A673 (cell line): ENCODE measurements around the gene PDCD1. TPM values are rescaled to one million over a fixed set of nuclear protein-coding genes. Genes with fewer than 3 reads are reported as not detected.

Experiments
- BruUV-seq: library from RNA; stranded (reverse); fragments of 400-500 nt; replicated peaks from 2 replicates; lab custom pipeline; 2021; lab: Mats Ljungman, UMichigan
- CTCF ChIA-PET: fragments of 300-600 bp; sonication (Branson Sonifier 250); formaldehyde crosslinking; loops from one replicate; lab custom pipeline; 2022; ENCODE audit warnings: antibody characterized with exemption; lab: Charles Lee
- POLR2A ChIA-PET: fragments of 300-600 bp; sonication (Branson Sonifier 250); formaldehyde crosslinking; loops from one replicate; lab custom pipeline; 2022; ENCODE audit warnings: antibody characterized with exemption; ENCODE audit not compliant: low non-redundant PET; lab: Charles Lee
- DNase-seq: peaks from one replicate; pipeline ENCODE4 v3.0.0-alpha.2; 2015; ENCODE audit warnings: low spot score
- H3K27ac ChIP-seq: fragments of 200-600 bp; sonication (generic); 2 replicates; pipeline ENCODE4 v1.5.1; 2016; ENCODE audit warnings: mixed run types, low read depth, mild to moderate bottlenecking, mixed read lengths, antibody characterized with exemption, low read length; ENCODE audit not compliant: poor library complexity, severe bottlenecking
- H3K27me3 ChIP-seq: fragments of 200-600 bp; sonication (generic); replicated peaks from 2 replicates; pipeline ENCODE4 v1.6.1; 2017; ENCODE audit warnings: mixed run types, low read depth, mild to moderate bottlenecking, mixed read lengths, antibody characterized with exemption, low read length; ENCODE audit not compliant: insufficient read depth, poor library complexity
- H3K36me3 ChIP-seq: fragments of 200-600 bp; sonication (generic); 2 replicates; pipeline ENCODE4 v1.6.1; 2016; ENCODE audit warnings: mixed run types, mild to moderate bottlenecking, mixed read lengths, antibody characterized with exemption, low read length; ENCODE audit not compliant: insufficient read depth, poor library complexity, severe bottlenecking
- H3K4me1 ChIP-seq: fragments of 200-600 bp; sonication (generic); 2 replicates; pipeline ENCODE4 v1.6.1; 2017; ENCODE audit warnings: mixed run types, mild to moderate bottlenecking, mixed read lengths, antibody characterized with exemption, low read length; ENCODE audit not compliant: insufficient read depth, poor library complexity, severe bottlenecking
- H3K4me3 ChIP-seq: fragments of 200-600 bp; sonication (generic); 2 replicates; pipeline ENCODE4 v1.5.1; 2016; ENCODE audit warnings: low read depth, mixed run types, mild to moderate bottlenecking, mixed read lengths, low read length; ENCODE audit not compliant: poor library complexity, severe bottlenecking
- H3K9me3 ChIP-seq: fragments of 200-600 bp; sonication (generic); 2 replicates; pipeline ENCODE4 v1.6.1; 2016; ENCODE audit warnings: mixed run types, low read depth, mild to moderate bottlenecking, mixed read lengths, antibody characterized with exemption, low read length; ENCODE audit not compliant: poor library complexity, severe bottlenecking
- EZH2 ChIP-seq: fragments of 200-600 bp; sonication (generic); IDR thresholded peaks from 2 replicates; pipeline ENCODE4 v1.6.1; 2017; ENCODE audit warnings: borderline replicate concordance, low read depth, mild to moderate bottlenecking, mixed read lengths, antibody characterized with exemption, low read length; ENCODE audit not compliant: poor library complexity, severe bottlenecking
- intact Hi-C: fragments of 100-400 bp; cut with micrococcal nuclease; formaldehyde crosslinking; loops from one replicate; pipeline ENCODE4 v1.10.0; 2022; ENCODE audit not compliant: unreplicated experiment
- total RNA-seq: library from RNA; stranded (reverse); gene quantifications from 2 replicates; pipeline ENCODE4 v1.2.3, GENCODE V29; 2021
- TF ChIP-seq, protein P1 (sequence below): fragments of 300-800, 200-600 bp; sonication (generic); conservative IDR thresholded peaks from 2 replicates; pipeline ENCODE4 v1.5.1; 2017; ENCODE audit warnings: low read depth, mild to moderate bottlenecking, antibody characterized with exemption, low read length, moderate library complexity, mixed read lengths

Gene PDCD1
- total RNA-seq, 1 experiment from 2014 or later: 0.34 TPM

DNA sequence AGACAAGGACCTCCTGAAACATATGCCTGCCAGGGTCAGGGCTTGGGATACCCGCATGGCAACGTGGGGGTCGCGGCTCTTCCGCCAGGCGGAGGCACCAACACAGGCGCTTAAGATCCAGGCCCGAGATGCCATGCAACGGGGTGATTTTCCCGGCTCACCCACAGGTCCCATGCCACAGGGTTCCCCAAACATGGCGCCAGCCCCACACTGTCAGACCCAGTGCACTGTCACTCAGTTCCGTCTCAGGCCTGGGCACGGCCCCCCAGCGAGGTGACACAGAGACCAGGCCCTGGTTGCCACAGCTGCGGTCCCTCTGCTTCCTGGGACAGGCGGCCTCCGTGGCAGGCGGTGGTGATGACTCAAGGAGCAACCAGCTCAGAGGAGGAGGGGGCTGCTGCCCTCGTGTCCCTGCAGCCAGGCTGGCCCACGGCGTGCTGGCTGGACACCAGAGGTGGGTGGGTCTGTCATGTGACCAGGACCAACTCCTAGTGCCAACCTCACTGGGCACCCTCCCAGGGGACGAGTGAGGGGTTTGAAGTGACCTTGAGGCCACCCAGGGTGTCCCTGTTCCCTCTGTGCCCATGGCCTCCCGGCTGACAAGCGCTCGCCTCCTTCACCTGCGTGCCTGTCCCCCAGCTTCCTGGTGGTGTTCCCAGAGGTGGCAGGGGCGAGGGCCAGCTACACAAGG lies 4.9 kb downstream of the PDCD1 start:
- ChIA-PET POLR2A (no interaction called here), CTCF (no interaction called here)
- Histone ChIP-seq H3K27me3 (no peaks in the 10 kb centered on the region), H3K9me3 (no peaks in the 10 kb centered on the region), H3K4me1 (peaks cover 12% of the 10 kb centered on the region), H3K36me3 (no peaks in the 10 kb centered on the region), H3K4me3 (no peak overlapping the region), H3K27ac (peak overlapping the region; percentile 67)
- no peak for DNase-seq
- BruUV-seq: no TSS peak
- intact Hi-C loops: no loop called here
- no peak for TF ChIP-seq EZH2
- TF ChIP-seq, protein P1, sequence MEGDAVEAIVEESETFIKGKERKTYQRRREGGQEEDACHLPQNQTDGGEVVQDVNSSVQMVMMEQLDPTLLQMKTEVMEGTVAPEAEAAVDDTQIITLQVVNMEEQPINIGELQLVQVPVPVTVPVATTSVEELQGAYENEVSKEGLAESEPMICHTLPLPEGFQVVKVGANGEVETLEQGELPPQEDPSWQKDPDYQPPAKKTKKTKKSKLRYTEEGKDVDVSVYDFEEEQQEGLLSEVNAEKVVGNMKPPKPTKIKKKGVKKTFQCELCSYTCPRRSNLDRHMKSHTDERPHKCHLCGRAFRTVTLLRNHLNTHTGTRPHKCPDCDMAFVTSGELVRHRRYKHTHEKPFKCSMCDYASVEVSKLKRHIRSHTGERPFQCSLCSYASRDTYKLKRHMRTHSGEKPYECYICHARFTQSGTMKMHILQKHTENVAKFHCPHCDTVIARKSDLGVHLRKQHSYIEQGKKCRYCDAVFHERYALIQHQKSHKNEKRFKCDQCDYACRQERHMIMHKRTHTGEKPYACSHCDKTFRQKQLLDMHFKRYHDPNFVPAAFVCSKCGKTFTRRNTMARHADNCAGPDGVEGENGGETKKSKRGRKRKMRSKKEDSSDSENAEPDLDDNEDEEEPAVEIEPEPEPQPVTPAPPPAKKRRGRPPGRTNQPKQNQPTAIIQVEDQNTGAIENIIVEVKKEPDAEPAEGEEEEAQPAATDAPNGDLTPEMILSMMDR: no peak

DNA sequence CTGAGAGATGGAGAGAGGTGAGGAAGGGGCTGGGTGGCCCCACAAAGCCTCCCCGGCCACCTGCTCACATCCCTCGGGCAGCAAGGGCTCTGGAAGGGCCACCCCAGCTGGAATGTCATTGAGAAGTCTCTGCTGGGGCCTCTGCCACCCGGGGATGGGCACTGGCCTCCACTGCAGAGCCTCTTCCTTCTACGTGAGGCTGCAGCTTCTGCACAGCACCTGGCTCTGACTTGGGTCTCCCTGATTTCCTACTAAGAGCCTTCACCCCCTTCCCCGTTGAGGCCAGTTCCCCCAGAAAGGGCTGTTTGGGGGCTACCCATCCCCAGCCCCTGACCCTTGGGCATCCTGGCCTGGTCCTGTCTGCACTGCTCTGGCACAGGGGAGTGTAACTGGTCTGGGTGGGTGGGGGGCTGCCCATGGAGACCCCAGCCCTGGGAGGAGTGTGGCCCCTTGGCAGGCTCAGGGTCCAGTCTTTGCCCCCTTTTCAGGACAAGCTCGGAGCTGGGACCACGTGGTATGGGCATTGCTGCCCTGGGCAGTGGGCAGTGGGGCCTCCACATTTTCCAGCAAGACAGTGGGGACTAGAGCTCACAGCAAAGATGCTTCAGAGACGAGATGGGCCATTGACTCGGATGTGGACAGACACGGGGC lies 5.6 kb downstream of the PDCD1 start:
- ChIA-PET POLR2A (no interaction called here), CTCF (no interaction called here)
- no peak for DNase-seq
- BruUV-seq: no TSS peak
- Histone ChIP-seq H3K36me3 (no peaks in the 10 kb centered on the region), H3K27me3 (no peaks in the 10 kb centered on the region), H3K4me3 (no peak overlapping the region), H3K27ac (no peak overlapping the region), H3K9me3 (no peaks in the 10 kb centered on the region), H3K4me1 (peaks cover 12% of the 10 kb centered on the region)
- TF ChIP-seq EZH2: no peak
- TF ChIP-seq, protein P1: no peak
- intact Hi-C loops: no loop called here

DNA sequence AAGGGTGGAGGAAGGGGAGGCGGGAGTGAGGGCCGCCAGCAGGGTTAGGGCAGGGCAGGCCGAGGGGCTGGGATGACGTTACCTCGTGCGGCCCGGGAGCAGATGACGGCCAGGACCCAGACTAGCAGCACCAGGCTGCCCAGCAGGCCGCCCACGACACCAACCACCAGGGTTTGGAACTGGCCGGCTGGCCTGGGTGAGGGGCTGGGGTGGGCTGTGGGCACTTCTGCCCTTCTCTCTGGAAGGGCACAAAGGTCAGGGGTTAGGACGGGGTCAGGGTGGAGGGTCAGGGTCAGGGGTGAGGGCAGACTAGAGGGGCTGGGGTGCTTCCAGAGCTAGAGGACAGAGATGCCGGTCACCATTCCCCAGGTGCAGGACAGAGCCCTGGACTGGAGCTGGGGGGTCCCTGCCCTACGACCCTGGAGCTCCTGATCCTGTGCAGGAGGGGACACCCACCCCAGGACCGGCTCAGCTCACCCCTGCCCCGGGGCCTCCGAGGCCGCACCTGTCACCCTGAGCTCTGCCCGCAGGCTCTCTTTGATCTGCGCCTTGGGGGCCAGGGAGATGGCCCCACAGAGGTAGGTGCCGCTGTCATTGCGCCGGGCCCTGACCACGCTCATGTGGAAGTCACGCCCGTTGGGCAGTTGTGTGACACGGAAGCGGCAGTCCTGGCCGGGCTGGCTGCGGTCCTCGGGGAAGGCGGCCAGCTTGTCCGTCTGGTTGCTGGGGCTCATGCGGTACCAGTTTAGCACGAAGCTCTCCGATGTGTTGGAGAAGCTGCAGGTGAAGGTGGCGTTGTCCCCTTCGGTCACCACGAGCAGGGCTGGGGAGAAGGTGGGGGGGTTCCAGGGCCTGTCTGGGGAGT lies 6.3 kb downstream of the PDCD1 start:
- DNase-seq: no peak
- Histone ChIP-seq H3K4me1 (peaks cover 12% of the 10 kb centered on the region), H3K4me3 (no peak overlapping the region), H3K27me3 (no peaks in the 10 kb centered on the region), H3K36me3 (no peaks in the 10 kb centered on the region), H3K9me3 (no peaks in the 10 kb centered on the region), H3K27ac (no peak overlapping the region)
- ChIA-PET CTCF (no interaction called here), POLR2A (no interaction called here)
- no peak for TF ChIP-seq EZH2
- TF ChIP-seq, protein P1: no peak
- BruUV-seq: no TSS peak
- intact Hi-C loops: no loop called here
